ENCODE measurements around the gene HOXA5. TPM values are rescaled to one million over a fixed set of nuclear protein-coding genes. Genes with fewer than 3 reads are reported as not detected.

Gene HOXA5
- total RNA-seq, 2 experiments from 2014 or later, result 3.4 to 7.4 TPM

DNA sequence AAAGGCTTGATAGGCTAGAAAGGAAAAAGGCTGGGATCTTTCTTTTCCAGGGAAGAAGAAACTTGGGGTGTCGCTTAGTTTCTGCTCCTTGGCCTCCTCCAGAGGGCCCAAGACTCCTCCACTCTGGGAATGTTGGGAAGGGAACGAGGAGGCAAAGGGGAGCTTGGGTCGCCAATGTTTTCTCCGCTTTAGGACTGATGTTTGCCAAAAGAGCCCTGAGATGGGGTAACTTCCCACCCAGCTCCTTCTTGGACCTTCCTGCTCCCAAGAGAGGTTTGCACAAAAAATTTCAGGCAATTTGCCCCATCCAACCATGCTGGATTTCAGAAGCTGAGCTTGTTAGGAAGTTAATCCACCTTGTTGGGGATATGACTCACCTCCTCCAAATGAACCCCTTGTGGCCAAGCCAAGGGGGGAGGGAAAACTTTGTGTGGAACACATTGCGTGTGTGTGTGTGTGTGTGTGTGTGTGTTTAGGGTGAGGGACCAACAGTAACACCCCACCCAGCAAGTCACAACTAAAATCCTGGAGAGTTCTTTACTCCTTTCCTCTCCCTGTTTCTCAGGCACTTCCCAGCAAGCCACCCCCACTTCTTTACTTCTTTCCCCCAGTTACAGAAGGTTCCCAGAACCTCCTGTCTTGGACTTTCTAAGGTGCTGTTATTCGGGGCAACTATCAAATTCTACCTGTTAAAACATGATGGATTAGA lies 32.3 kb downstream of the HOXA5 start:
- CTCF ChIA-PET (ENCODE audit: unreplicated experiment), result no interaction called here
- H2AFZ ChIP-seq (ENCODE audit: low read length), result no peak overlapping the region
- H3K4me1 ChIP-seq (ENCODE audit: insufficient read depth, low read length, poor library complexity, severe bottlenecking), result no peaks in the 10 kb centered on the region
- TF ChIP-seq, protein P1, sequence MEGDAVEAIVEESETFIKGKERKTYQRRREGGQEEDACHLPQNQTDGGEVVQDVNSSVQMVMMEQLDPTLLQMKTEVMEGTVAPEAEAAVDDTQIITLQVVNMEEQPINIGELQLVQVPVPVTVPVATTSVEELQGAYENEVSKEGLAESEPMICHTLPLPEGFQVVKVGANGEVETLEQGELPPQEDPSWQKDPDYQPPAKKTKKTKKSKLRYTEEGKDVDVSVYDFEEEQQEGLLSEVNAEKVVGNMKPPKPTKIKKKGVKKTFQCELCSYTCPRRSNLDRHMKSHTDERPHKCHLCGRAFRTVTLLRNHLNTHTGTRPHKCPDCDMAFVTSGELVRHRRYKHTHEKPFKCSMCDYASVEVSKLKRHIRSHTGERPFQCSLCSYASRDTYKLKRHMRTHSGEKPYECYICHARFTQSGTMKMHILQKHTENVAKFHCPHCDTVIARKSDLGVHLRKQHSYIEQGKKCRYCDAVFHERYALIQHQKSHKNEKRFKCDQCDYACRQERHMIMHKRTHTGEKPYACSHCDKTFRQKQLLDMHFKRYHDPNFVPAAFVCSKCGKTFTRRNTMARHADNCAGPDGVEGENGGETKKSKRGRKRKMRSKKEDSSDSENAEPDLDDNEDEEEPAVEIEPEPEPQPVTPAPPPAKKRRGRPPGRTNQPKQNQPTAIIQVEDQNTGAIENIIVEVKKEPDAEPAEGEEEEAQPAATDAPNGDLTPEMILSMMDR (conservative IDR thresholded peaks at IDR 0.05; ENCODE audit: low read length), result no peak
- TF ChIP-seq EZH2phosphoT487 (IDR thresholded peaks at IDR 0.05; ENCODE audit: borderline replicate concordance, low read depth, low read length), result no peak
- intact Hi-C loops (cut with micrococcal nuclease; ENCODE audit: unreplicated experiment), result no loop called here
- H3K9me3 ChIP-seq (ENCODE audit: low read length), result no peaks in the 10 kb centered on the region
- BruUV-seq (replicated peaks), result no TSS peak
- H3K9me2 ChIP-seq (ENCODE audit: insufficient read depth, low read length), result no peaks in the 10 kb centered on the region
- H3K4me3 ChIP-seq (ENCODE audit: low read depth, low read length, poor library complexity, severe bottlenecking), result no peak overlapping the region
- POLR2A ChIA-PET, result no interaction called here
- no peaks in the 10 kb centered on the region for H3K79me2 ChIP-seq (ENCODE audit: insufficient read depth, low read depth, low read length)
- H3K4me2 ChIP-seq (ENCODE audit: low read length), result no peak overlapping the region
- H3K27ac ChIP-seq (ENCODE audit: low read depth, low read length, poor library complexity, severe bottlenecking), result no peak overlapping the region
- DNase-seq (ENCODE audit: low spot score), result no peak
- no peaks in the 10 kb centered on the region for H4K20me1 ChIP-seq (ENCODE audit: insufficient read depth, low read length)
- H3K36me3 ChIP-seq (ENCODE audit: insufficient read depth, low read length), result no peaks in the 10 kb centered on the region

DNA sequence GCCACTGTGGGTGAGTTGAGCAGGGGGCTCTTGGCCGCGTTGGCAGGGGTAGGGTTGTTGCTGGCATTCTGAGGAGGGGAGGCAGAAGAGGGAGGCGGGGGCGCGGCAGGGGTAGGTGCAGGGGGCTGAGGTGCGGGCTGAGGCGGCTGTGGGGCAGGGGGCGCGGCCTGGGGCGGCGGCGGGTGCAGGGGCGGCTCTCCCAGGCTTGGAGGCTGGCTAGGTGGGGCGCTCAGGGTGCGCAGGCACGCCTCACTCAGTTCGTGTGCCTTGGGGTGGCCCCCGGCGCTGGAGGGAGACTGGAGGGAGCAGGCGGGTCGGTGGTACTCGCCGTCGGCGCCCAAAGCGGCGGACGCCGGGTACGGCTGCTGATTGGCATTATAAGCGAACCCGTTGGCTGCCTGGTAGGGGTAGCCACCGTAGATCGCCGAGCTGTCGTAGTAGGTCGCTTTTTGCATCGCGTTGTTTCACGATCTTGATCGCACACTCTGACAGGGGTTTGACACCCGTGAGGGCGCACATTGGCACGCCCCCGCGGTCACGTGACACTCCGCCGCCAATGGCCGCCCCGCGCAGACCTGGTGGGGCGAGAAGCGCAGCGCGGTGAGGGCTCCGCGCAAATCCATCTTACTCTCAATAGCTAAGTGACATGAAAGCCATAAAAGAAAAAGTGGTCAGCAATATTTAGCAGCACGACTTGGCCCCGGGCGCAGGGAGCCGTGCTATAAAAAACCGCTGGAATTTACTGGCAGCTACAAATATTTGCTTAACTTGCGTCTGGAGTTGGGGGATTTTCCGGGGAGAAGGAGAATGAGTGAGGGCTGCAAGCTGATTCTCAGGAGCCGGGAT lies 33.1 kb downstream of the HOXA5 start:
- no peak overlapping the region for H2AFZ ChIP-seq (ENCODE audit: low read length)
- no peaks in the 10 kb centered on the region for H3K79me2 ChIP-seq (ENCODE audit: insufficient read depth, low read depth, low read length)
- H4K20me1 ChIP-seq (ENCODE audit: insufficient read depth, low read length), result no peaks in the 10 kb centered on the region
- H3K4me3 ChIP-seq (ENCODE audit: low read depth, low read length, poor library complexity, severe bottlenecking), result no peak overlapping the region
- TF ChIP-seq, protein P1 (conservative IDR thresholded peaks at IDR 0.05; ENCODE audit: low read length), result no peak
- TF ChIP-seq EZH2phosphoT487 (IDR thresholded peaks at IDR 0.05; ENCODE audit: borderline replicate concordance, low read depth, low read length), result no peak
- no peaks in the 10 kb centered on the region for H3K36me3 ChIP-seq (ENCODE audit: insufficient read depth, low read length)
- H3K27ac ChIP-seq (ENCODE audit: low read depth, low read length, poor library complexity, severe bottlenecking), result no peak overlapping the region
- intact Hi-C loops (cut with micrococcal nuclease; ENCODE audit: unreplicated experiment), result no loop called here
- DNase-seq (ENCODE audit: low spot score), result no peak
- no peaks in the 10 kb centered on the region for H3K9me3 ChIP-seq (ENCODE audit: low read length)
- CTCF ChIA-PET (ENCODE audit: unreplicated experiment), result no interaction called here
- H3K4me1 ChIP-seq (ENCODE audit: insufficient read depth, low read length, poor library complexity, severe bottlenecking), result no peaks in the 10 kb centered on the region
- POLR2A ChIA-PET, result no interaction called here
- no peaks in the 10 kb centered on the region for H3K9me2 ChIP-seq (ENCODE audit: insufficient read depth, low read length)
- H3K4me2 ChIP-seq (ENCODE audit: low read length), result no peak overlapping the region
- BruUV-seq (replicated peaks), result no TSS peak

Measured in OCI-LY7 (cell line).